Measurements from ENCODE around the gene LTB.
A peak's percentile ranks its signal among the peaks of the same experiment; 100 is the strongest.

The LTB gene

GRCh38 chr6:31575335-31575901, 6.8 kb downstream of the LTB start, which contains the start of gene TNF:
Gene TNF (plus strand): TSS chr6:31575565. CDS start chr6:31575742, 177 bp downstream.
- DNase-seq: peak; percentile 91

DNA sequence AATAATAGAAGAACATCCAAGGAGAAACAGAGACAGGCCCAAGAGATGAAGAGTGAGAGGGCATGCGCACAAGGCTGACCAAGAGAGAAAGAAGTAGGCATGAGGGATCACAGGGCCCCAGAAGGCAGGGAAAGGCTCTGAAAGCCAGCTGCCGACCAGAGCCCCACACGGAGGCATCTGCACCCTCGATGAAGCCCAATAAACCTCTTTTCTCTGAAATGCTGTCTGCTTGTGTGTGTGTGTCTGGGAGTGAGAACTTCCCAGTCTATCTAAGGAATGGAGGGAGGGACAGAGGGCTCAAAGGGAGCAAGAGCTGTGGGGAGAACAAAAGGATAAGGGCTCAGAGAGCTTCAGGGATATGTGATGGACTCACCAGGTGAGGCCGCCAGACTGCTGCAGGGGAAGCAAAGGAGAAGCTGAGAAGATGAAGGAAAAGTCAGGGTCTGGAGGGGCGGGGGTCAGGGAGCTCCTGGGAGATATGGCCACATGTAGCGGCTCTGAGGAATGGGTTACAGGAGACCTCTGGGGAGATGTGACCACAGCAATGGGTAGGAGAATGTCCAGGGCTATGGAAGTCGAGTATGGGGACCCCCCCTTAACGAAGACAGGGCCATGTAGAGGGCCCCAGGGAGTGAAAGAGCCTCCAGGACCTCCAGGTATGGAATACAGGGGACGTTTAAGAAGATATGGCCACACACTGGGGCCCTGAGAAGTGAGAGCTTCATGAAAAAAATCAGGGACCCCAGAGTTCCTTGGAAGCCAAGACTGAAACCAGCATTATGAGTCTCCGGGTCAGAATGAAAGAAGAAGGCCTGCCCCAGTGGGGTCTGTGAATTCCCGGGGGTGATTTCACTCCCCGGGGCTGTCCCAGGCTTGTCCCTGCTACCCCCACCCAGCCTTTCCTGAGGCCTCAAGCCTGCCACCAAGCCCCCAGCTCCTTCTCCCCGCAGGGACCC, 7.8 kb downstream of the LTB start:
- peak; percentile 84 for DNase-seq

DNA sequence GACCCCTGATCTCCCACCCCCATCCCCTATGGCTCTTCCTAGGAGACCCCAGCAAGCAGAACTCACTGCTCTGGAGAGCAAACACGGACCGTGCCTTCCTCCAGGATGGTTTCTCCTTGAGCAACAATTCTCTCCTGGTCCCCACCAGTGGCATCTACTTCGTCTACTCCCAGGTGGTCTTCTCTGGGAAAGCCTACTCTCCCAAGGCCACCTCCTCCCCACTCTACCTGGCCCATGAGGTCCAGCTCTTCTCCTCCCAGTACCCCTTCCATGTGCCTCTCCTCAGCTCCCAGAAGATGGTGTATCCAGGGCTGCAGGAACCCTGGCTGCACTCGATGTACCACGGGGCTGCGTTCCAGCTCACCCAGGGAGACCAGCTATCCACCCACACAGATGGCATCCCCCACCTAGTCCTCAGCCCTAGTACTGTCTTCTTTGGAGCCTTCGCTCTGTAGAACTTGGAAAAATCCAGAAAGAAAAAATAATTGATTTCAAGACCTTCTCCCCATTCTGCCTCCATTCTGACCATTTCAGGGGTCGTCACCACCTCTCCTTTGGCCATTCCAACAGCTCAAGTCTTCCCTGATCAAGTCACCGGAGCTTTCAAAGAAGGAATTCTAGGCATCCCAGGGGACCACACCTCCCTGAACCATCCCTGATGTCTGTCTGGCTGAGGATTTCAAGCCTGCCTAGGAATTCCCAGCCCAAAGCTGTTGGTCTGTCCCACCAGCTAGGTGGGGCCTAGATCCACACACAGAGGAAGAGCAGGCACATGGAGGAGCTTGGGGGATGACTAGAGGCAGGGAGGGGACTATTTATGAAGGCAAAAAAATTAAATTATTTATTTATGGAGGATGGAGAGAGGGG, 8.8 kb downstream of the LTB start:
- no peak for DNase-seq

GRCh38 chr6:31572041-31572911, 9.9 kb downstream of the LTB start, which contains the start of gene LTA:
Gene LTA (plus strand): TSS chr6:31572289. CDS start chr6:31572743, 454 bp downstream.
- peak; percentile 93 for DNase-seq

DNA sequence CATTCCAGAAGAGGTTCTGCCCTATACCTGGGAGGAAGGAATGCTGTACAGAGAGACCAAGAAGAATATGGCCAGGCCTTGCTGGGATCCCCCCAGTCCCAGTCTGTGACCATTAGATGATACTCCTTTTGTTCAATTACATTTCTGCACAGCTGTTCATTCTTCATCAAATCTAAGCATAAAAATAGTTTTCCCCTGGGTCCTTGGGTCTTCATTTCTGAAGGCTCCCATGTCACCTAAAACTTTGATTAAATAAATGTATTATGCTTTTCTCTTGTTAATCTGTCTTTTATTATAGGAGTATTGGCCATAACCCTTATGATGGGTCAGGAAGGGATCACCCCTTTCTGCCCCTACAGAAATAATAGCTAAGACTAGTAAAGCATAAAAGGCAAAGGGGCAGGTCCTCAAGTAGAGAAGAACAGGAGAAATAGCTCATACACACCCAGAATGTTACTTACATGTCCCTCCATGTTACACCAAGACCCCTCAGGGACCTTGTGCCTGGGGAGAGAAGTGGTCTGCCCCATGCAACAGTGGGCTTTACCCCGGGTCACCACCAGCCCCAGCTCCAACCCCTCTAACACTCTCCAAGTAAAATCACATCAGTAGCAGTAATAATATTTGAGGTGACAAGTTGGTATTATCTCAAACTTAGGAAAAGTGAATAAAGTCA, 12.2 kb downstream of the LTB start:
- no peak for DNase-seq

DNA sequence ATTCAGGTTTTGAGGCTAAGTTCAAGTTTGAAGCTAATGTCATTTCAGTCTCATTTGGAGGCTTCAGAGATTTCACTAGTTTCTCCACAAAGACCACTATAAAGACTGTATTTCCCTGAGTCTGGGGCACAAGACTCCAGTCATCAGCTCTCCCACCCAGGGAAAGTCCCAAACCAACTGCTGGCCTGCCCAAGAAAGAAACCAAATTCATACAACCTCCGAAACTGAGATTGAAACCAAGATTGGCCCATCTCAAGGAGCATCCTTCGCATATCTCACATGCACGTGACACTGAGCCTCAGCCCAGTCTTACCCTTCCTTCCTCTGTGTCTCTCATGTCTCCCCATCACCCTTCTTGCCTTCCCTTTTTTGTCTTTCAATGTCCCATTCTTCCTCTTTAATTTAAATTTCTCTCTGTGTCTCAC, 13.7 kb downstream of the LTB start:
- DNase-seq: peak; percentile 77

GRCh38 chr6:31567531-31568370, 14.5 kb downstream of the LTB start:
- no peak for DNase-seq

- no peak for DNase-seq
Measured at GRCh38 chr6:31560697-31561058, 21.5 kb downstream of the LTB start.

- peak; percentile 79 for DNase-seq
Measured at GRCh38 chr6:31559958-31560696, 22.1 kb downstream of the LTB start.

GRCh38 chr6:31559606-31559957, 22.6 kb downstream of the LTB start:
- DNase-seq: no peak

DNA sequence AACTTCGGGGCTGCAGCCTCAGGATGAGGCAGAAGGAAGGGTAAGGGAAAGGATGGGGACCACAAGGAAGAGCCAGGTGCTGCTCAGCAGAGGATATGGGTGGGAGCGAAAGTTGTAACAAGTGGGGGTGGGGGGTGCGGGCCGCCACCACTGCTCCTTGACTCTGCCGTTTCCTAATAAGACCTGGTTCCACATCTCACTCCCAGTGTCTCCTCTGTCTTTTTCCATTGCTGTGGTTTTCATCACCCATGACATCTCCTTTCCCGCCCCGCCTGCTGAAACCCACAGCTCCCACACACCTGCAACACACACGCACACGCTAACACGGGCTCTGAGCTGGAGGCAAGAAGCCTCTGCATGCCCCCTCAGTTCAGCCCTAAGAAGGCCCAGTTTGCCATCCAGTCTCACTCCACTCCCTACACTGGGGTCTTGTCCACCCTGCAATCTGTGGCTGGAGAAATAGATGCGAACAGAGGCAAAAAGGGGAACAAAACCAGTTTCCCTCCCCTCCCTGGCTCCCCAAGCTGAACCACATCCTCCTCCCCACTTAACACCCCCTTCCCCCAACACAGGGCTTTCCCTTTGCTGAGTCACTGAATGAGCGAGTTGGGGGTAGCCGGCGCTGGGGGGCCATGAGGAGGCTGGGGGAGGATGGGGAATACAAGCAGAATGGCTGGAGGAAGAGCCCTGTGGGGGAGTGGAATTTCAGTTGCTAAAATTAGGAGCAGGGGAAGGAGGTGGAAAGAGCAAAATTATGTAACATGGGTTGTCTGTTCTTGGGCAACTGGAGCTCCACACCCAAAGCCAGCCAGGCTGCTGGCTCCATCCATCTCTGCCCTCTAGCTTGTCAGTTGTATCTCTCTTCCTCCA, 23.4 kb downstream of the LTB start:
- peak; percentile 89 for DNase-seq

DNA sequence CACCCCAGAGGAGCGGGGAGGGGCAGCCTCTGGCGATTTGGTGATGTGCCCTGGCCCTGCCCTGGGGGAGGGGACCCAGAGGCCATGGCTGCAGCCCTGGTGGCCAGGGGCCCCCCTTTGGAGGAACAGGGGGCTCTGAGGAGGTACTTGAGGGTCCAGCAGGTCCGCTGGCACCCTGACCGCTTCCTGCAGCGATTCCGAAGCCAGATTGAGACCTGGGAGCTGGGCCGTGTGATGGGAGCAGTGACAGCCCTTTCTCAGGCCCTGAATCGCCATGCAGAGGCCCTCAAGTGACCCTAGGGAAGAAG, 24.0 kb downstream of the LTB start:
- DNase-seq: no peak

DNA sequence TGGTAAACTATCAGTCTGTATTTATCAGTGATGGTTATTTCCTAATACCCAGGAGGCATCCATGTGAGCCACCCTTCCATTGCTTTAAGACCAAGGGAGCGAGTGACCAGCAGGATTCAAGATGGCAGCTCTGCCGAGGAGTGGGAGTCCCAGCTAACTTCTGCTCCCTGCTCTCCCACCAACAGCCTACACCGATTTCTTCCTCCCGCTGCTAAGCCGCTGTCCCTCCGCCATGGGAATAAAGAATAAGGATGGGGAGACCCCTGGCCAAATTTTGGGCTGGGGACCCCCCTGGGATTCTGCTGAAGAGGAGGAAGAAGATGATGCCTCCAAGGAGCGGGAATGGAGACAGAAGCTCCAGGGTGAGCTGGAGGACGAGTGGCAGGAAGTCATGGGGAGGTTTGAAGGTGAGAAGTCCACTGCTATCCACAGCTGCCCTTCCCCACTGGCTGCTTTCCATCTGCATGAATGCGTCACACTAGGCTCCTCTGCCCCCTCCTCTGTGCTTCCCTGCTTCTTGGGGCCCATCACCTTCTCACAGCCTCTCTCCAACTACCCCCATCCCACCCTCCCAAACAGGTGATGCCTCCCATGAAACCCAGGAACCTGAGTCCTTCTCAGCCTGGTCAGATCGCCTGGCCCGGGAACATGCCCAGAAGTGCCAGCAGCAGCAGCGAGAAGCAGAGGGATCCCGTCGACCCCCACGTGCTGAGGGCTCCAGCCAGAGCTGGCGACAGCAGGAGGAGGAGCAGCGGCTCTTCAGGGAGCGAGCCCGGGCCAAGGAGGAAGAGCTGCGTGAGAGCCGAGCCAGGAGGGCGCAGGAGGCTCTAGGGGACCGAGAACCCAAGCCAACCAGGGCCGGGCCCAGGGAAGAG, 24.5 kb downstream of the LTB start:
- DNase-seq: no peak

DNA sequence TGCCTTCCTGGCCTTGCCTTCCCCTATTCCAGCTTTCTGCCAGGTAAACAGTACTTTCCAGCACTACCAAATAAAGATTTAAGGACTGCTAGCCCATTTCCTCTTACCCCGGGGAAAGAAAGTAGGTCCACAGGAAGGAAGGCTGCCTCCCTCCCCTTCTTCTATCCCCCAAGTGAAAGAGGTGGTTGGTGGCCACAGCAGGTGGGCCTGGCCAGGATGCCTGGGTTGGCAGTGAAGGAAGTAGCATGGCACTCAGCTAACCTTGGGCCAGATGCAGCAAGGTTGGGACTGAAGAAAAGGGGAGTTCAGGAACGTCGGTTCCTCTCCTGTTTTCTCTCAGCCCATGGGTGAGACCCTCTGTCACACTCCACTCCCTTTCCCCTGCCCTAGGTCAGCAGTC, 25.9 kb downstream of the LTB start:
- DNase-seq: no peak

GRCh38 chr6:31551371-31551770, 30.9 kb downstream of the LTB start:
- peak; percentile 82 for DNase-seq

DNA sequence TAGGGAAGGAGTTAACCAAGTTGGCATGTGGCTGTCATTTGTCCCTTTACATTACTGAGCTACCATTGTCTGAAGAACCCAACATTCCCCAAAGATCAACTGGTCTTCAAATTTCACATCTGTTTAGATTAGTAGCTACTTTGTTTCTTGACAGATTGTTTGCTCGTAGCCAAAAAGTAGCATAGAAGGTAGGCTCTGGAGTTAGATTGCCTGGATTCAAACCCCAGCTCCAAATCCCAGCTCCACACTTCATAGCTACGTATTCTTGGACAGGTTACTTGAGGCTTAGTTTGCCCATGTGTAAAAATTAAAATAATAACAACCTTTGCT, 33.7 kb downstream of the LTB start:
- no peak for DNase-seq

DNA sequence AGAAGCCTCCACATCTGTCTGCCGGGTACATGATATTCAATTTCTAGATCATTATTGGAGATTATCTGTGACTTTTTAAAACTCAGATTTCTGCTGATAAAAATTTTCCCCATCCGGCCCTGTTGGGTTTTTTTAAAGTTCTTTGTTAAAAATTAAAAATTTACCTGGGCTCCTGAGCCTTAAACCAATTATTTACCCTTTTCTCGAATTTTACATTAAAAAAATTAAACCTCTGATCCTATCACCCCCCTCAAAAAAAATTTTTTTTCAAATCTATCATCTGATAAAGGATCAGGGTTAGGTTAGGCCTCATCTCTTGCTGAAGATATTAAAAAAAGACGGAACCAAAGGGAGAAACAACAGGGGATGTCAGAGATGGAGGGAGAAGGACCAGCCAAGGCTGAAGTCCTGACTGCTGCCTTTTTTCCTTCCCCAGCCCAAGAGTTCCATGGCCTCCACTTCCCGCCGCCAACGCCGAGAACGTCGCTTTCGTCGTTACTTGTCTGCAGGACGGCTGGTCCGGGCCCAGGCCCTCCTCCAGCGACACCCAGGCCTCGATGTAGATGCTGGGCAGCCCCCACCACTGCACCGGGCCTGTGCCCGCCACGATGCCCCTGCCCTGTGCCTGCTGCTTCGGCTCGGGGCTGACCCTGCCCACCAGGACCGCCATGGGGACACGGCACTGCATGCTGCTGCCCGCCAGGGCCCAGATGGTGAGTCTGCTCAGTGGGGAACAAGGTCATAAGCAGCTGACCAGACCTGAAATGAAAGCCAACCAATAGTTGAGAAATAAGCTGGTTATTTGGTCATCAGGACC, 34.3 kb downstream of the LTB start:
- no peak for DNase-seq

All from activated CD8-positive, alpha-beta memory T cell treated with anti-CD3 and anti-CD28 coated beads for 24 hours (primary cell).